IMR-90 (cell line): ENCODE data around the gene NARS2. TPM values are rescaled to one million over a fixed set of nuclear protein-coding genes. Genes with fewer than 3 reads are reported as not detected.

ENCODE experiments used
- ATAC-seq: fragments of 200-7000 bp; cut with Tn5 transposase; 2 replicates; pipeline ENCODE4 v1.9.1; 2020; ENCODE audit warnings: low read depth, mild to moderate bottlenecking, moderate library complexity
- BruUV-seq: library from RNA; stranded (reverse); fragments of 400-500 nt; replicated peaks from 2 replicates; lab custom pipeline; 2021; lab: Mats Ljungman, UMichigan
- CTCF ChIA-PET: fragments of 300-600 bp; formaldehyde crosslinking; extraction: SDS; loops from one replicate; lab custom pipeline; 2021; ENCODE audit warnings: antibody characterized with exemption; lab: Yijun Ruan, JAX
- POLR2A ChIA-PET: fragments of 300-600 bp; sonication (Branson Sonifier 250); formaldehyde crosslinking; loops from one replicate; lab custom pipeline; 2022; ENCODE audit warnings: antibody characterized with exemption; ENCODE audit not compliant: unreplicated experiment; lab: Charles Lee
- DNase-seq: peaks from one replicate; pipeline ENCODE4 v3.0.0; 2013
- H2AFZ ChIP-seq: replicated peaks from 2 replicates; pipeline ENCODE3; 2013; ENCODE audit warnings: low read length, mild to moderate bottlenecking; ENCODE audit not compliant: poor library complexity
- H2AK5ac ChIP-seq: 2 replicates; pipeline ENCODE4 v1.6.1; 2013; ENCODE audit warnings: low read depth, low read length, inconsistent platforms
- H2AK9ac ChIP-seq: replicated peaks from 2 replicates; pipeline ENCODE3; 2013; ENCODE audit warnings: mild to moderate bottlenecking, low read depth, low read length, moderate library complexity; ENCODE audit not compliant: poor library complexity
- H2BK120ac ChIP-seq: 2 replicates; pipeline ENCODE4 v1.6.1; 2013; ENCODE audit warnings: low read depth, low read length, inconsistent platforms
- H2BK15ac ChIP-seq: 3 replicates; pipeline ENCODE4 v1.6.1; 2013; ENCODE audit warnings: low read depth, low read length, inconsistent platforms
- H2BK20ac ChIP-seq: 2 replicates; pipeline ENCODE4 v1.6.1; 2013; ENCODE audit warnings: low read depth, mild to moderate bottlenecking, inconsistent platforms, low read length, moderate library complexity
- H2BK5ac ChIP-seq: 2 replicates; pipeline ENCODE4 v1.6.1; 2013; ENCODE audit warnings: mild to moderate bottlenecking, low read depth, low read length, inconsistent platforms; ENCODE audit not compliant: poor library complexity, severe bottlenecking
- H3K14ac ChIP-seq: replicated peaks from 2 replicates; pipeline ENCODE4 v1.6.1; 2013; ENCODE audit warnings: low read depth, low read length, inconsistent platforms
- H3K18ac ChIP-seq: 2 replicates; pipeline ENCODE4 v1.6.1; 2013; ENCODE audit warnings: low read depth, low read length, control low read depth
- H3K23ac ChIP-seq: 2 replicates; pipeline ENCODE4 v1.6.1; 2013; ENCODE audit warnings: low read depth, low read length, inconsistent platforms
- H3K27ac ChIP-seq: 2 replicates; pipeline ENCODE4 v1.5.1; 2013; ENCODE audit warnings: mild to moderate bottlenecking, control low read depth, low read length; ENCODE audit not compliant: insufficient read depth
- H3K27me3 ChIP-seq: 2 replicates; pipeline ENCODE4 v1.6.1; 2013; ENCODE audit warnings: low read length; ENCODE audit not compliant: control insufficient read depth, insufficient read depth
- H3K36me3 ChIP-seq: 2 replicates; pipeline ENCODE4 v1.6.1; 2013; ENCODE audit warnings: low read length, mixed read lengths; ENCODE audit not compliant: control insufficient read depth, insufficient read depth
- H3K4ac ChIP-seq: 2 replicates; pipeline ENCODE4 v1.6.1; 2013; ENCODE audit warnings: low read depth, low read length, inconsistent platforms
- H3K4me1 ChIP-seq: 2 replicates; pipeline ENCODE4 v1.6.1; 2013; ENCODE audit warnings: low read length, mixed read lengths; ENCODE audit not compliant: control insufficient read depth, insufficient read depth
- H3K4me2 ChIP-seq: 2 replicates; pipeline ENCODE4 v1.6.1; 2013; ENCODE audit warnings: low read depth, mild to moderate bottlenecking, control low read depth, low read length, moderate library complexity
- H3K4me3 ChIP-seq: 2 replicates; pipeline ENCODE4 v1.5.1; 2013; ENCODE audit warnings: low read depth, mild to moderate bottlenecking, control low read depth, low read length, moderate library complexity; ENCODE audit not compliant: insufficient read depth
- H3K56ac ChIP-seq: 2 replicates; pipeline ENCODE4 v1.6.1; 2013; ENCODE audit warnings: low read length, inconsistent platforms; ENCODE audit not compliant: insufficient read depth; ENCODE audit errors: extremely low read depth
- H3K79me1 ChIP-seq, 2 experiments: 2 replicates each; pipeline ENCODE4 v1.6.1; 2013; ENCODE audit warnings: low read length in 2 of 2, inconsistent platforms in 1 of 2, low read depth in 1 of 2
- H3K9ac ChIP-seq: 2 replicates; pipeline ENCODE4 v1.6.1; 2013; ENCODE audit warnings: low read depth, low read length, control low read depth
- H3K9me1 ChIP-seq: 2 replicates; pipeline ENCODE4 v1.6.1; 2013; ENCODE audit warnings: low read length, inconsistent platforms; ENCODE audit not compliant: insufficient read depth
- H3K9me3 ChIP-seq: 2 replicates; pipeline ENCODE4 v1.6.1; 2013; ENCODE audit warnings: low read length; ENCODE audit not compliant: control insufficient read depth, insufficient read depth
- H4K20me1 ChIP-seq: 2 replicates; pipeline ENCODE4 v1.6.1; 2013; ENCODE audit warnings: low read length, inconsistent platforms; ENCODE audit not compliant: insufficient read depth
- H4K5ac ChIP-seq: 2 replicates; pipeline ENCODE4 v1.6.1; 2013; ENCODE audit warnings: mild to moderate bottlenecking, low read depth, low read length, control low read depth
- H4K8ac ChIP-seq, 2 experiments: 2 replicates each; pipeline ENCODE4 v1.6.1; 2013; ENCODE audit warnings: low read depth in 2 of 2, low read length in 2 of 2, control low read depth in 1 of 2, inconsistent platforms in 1 of 2
- H4K91ac ChIP-seq: 2 replicates; pipeline ENCODE4 v1.6.1; 2013; ENCODE audit warnings: low read depth, low read length, inconsistent platforms; ENCODE audit not compliant: insufficient read depth
- BHLHE40 ChIP-seq: fragments of 150-350 bp; IDR thresholded peaks from 2 replicates; pipeline ENCODE4 v1.6.1; 2016; ENCODE audit warnings: mild to moderate bottlenecking, low read depth, low read length
- CEBPB ChIP-seq: IDR thresholded peaks from 2 replicates; pipeline ENCODE4 v1.6.1; 2012; ENCODE audit warnings: low read depth, low read length, improper control_type of control experiment
- CHD1 ChIP-seq: IDR thresholded peaks from 2 replicates; pipeline ENCODE4 v1.6.1; 2012; ENCODE audit warnings: low read depth, low read length, improper control_type of control experiment
- FOS ChIP-seq: fragments of 150-350 bp; IDR thresholded peaks from 2 replicates; pipeline ENCODE4 v1.6.1; 2016; ENCODE audit warnings: low read depth, low read length
- MXI1 ChIP-seq: IDR thresholded peaks from 2 replicates; pipeline ENCODE4 v1.6.1; 2012; ENCODE audit warnings: low read depth, mild to moderate bottlenecking, low read length, moderate library complexity, borderline replicate concordance
- NFE2L2 ChIP-seq: fragments of 150-350 bp; IDR thresholded peaks from 2 replicates; pipeline ENCODE4 v1.6.1; 2016; ENCODE audit warnings: low read depth, mild to moderate bottlenecking, low read length
- POLR2A ChIP-seq: IDR thresholded peaks from 2 replicates; pipeline ENCODE4 v1.6.1; 2012; ENCODE audit warnings: mild to moderate bottlenecking, low read depth, low read length
- RAD21 ChIP-seq: IDR thresholded peaks from 2 replicates; pipeline ENCODE4 v1.6.1; 2012; ENCODE audit warnings: low read length, improper control_type of control experiment
- SMC3 ChIP-seq: fragments of 150-350 bp; IDR thresholded peaks from 2 replicates; pipeline ENCODE4 v1.6.1; 2016; ENCODE audit warnings: low read depth, mild to moderate bottlenecking, antibody characterized with exemption, low read length, moderate library complexity
- USF2 ChIP-seq: fragments of 150-350 bp; IDR thresholded peaks from 2 replicates; pipeline ENCODE4 v1.6.1; 2017; ENCODE audit warnings: mild to moderate bottlenecking, antibody characterized with exemption, low read length, low read depth
- WGBS, 2 experiments: methylation state at CpG; one replicate each; pipeline versions ENCODE4 v1.1.5 to v1.1.7; 2013; ENCODE audit warnings: missing lambda C conversion rate in 2 of 2; ENCODE audit not compliant: insufficient read length in 1 of 2; ENCODE audit errors: extremely low coverage in 2 of 2; 5-methylcytosine and 5-hydroxymethylcytosine counted together
- dilution Hi-C: fragments of 300-500 bp; cut with HindIII; formaldehyde crosslinking; loops from one replicate; pipeline ENCODE4 v1.14.3; 2018; ENCODE audit warnings: low sequenced_read_pairs; ENCODE audit not compliant: unreplicated experiment
- in situ Hi-C: fragments of 300-500 bp; cut with MboI; formaldehyde crosslinking; loops from 3 replicates; pipeline ENCODE4 v1.14.3; 2019; ENCODE audit warnings: low sequenced_read_pairs, inconsistent platforms, mixed read lengths
- intact Hi-C: fragments of 100-400 bp; cut with micrococcal nuclease; formaldehyde crosslinking; loops from 2 replicates; pipeline ENCODE4 v1.10.0; 2022
- polyA plus RNA-seq, 3 experiments: library from polyadenylated mRNA; depleted of rRNA; stranded (reverse); fragments of >200 nt; gene quantifications; 2 replicates each; pipeline ENCODE4 v1.2.3, GENCODE V29; 2012; ENCODE audit warnings: low replicate concordance in 1 of 3
- total RNA-seq: library from RNA; depleted of rRNA; stranded (reverse); fragments of >200 nt; gene quantifications from 2 replicates; pipeline ENCODE4 v1.2.3, GENCODE V29; 2012
- TF ChIP-seq, protein P1 (sequence below): fragments of 150-350 bp; IDR thresholded peaks from 2 replicates; pipeline ENCODE4 v1.6.1; 2016; ENCODE audit warnings: low read depth, mild to moderate bottlenecking, low read length, moderate library complexity, borderline replicate concordance

The NARS2 gene
- total and polyA plus RNA-seq, 2 of the 4 experiments (the other 2 are of a cell fraction), result 8.0 to 15.8 TPM

GRCh38 chr11:78572394-78572793 lies 2.3 kb downstream of the NARS2 start:
- Histone ChIP-seq H3K4me2 (no peak overlapping the region), H3K79me1 (peaks cover 14 to 24% of the 10 kb centered on the region in 2 experiments), H3K9me3 (no peaks in the 10 kb centered on the region), H4K8ac (no peak overlapping the region), H2AK9ac (no peak overlapping the region), H3K23ac (no peak overlapping the region), H3K56ac (no peak overlapping the region), H4K20me1 (no peaks in the 10 kb centered on the region), H3K4ac (no peak overlapping the region), H3K18ac (no peak overlapping the region), H3K9ac (no peak overlapping the region), H3K27me3 (no peaks in the 10 kb centered on the region), H3K27ac (no peak overlapping the region), H2BK15ac (no peak overlapping the region), H2AFZ (no peak overlapping the region), H4K91ac (no peak overlapping the region), H3K4me3 (no peak overlapping the region), H2BK20ac (no peak overlapping the region), H2BK120ac (no peak overlapping the region), H3K14ac (no peak overlapping the region), H2BK5ac (no peak overlapping the region), H3K36me3 (peaks cover 5% of the 10 kb centered on the region), H4K5ac (no peak overlapping the region), H3K9me1 (0 out of 2 replicates have a peak, but pooled peaks cover 4% of the 10 kb centered on the region), H2AK5ac (no peak overlapping the region), H3K4me1 (no peaks in the 10 kb centered on the region)
- no peak for TF ChIP-seq FOS
- no peak for TF ChIP-seq MXI1
- TF ChIP-seq CEBPB, result no peak
- no peak for TF ChIP-seq RAD21
- no peak for TF ChIP-seq BHLHE40
- TF ChIP-seq, protein P1, sequence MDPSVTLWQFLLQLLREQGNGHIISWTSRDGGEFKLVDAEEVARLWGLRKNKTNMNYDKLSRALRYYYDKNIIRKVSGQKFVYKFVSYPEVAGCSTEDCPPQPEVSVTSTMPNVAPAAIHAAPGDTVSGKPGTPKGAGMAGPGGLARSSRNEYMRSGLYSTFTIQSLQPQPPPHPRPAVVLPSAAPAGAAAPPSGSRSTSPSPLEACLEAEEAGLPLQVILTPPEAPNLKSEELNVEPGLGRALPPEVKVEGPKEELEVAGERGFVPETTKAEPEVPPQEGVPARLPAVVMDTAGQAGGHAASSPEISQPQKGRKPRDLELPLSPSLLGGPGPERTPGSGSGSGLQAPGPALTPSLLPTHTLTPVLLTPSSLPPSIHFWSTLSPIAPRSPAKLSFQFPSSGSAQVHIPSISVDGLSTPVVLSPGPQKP, result no peak
- TF ChIP-seq SMC3, result no peak
- no peak for TF ChIP-seq CHD1
- no peak for TF ChIP-seq POLR2A
- TF ChIP-seq USF2, result no peak
- TF ChIP-seq NFE2L2, result no peak
- in situ Hi-C loops (no loop called here), dilution Hi-C loops (no loop called here), intact Hi-C loops (no loop called here)
- no TSS peak for BruUV-seq
- ATAC-seq (no peak), DNase-seq (no peak)
- ChIA-PET CTCF (interaction anchor here (1.7 kb wide), 1 partner anchor 8 kb away, joined by 7 read pairs; no protein-coding TSS in a partner anchor), POLR2A (no interaction called here)
- WGBS, 2 experiments, result no CpG with 5 or more reads among the region's 4 CpGs
